ENCODE data around the gene TWF2. TPM values are rescaled to one million over a fixed set of nuclear protein-coding genes. Genes with fewer than 3 reads are reported as not detected.

TWF2 gene
- total and polyA plus RNA-seq, 9 of the 15 experiments (the other 6 are each of a cell fraction or from before 2014, with no cell fraction given), result 0.11 to 61.9 (median 29.7) TPM

DNA sequence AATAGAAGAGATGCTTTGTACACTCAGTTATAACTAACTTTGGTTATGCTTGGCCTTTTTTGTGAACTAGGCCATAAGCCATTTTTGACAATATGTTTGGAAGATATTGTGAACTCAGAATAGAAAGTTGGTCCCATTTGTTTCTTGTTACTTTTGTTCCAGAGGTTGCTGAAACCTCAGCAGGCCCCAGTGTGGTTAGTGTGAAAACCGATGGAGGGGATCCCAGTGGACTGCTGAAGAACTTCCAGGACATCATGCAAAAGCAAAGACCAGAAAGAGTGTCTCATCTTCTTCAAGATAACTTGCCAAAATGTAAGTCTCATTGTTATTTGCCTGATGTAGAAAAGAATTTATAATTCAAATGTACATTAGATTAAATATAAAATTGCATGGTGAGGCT lies 35.3 kb downstream of the TWF2 start:
- intact Hi-C loops (cut with micrococcal nuclease), result no loop called here
- ChIA-PET POLR2A (interaction anchor here (0.6 to 0.9 kb wide), 2 partner anchors 49 to 62 kb away, joined by 3 read pairs; no protein-coding TSS in a partner anchor), CTCF (ENCODE audit: low intra/inter-chr PET ratio) (interaction anchor here (0.6 kb wide), 1 partner anchor 14 kb away, joined by 3 read pairs; no protein-coding TSS in a partner anchor)
- Histone ChIP-seq H3K79me2 (ENCODE audit: control insufficient read depth, insufficient read depth, low read length) (peaks cover 8% of the 10 kb centered on the region), H3K27ac (ENCODE audit: extremely low read depth, low read depth, low read length) (no peak overlapping the region), H4K20me1 (replicated peaks; ENCODE audit: control insufficient read depth, insufficient read depth, low read length) (no peaks in the 10 kb centered on the region), H3K4me2 (ENCODE audit: insufficient read depth, low read length) (no peak overlapping the region), H3K27me3 (ENCODE audit: control insufficient read depth in 2 of 2, insufficient read depth in 2 of 2, low read length in 2 of 2) (no peaks in the 10 kb centered on the region), H2AFZ (ENCODE audit: low read depth, low read length) (no peak overlapping the region), H3K9me3 (replicated peaks; ENCODE audit: control insufficient read depth, insufficient read depth, low read depth, low read length) (no peaks in the 10 kb centered on the region), H3K4me1 (replicated peaks in 1 of 2; ENCODE audit: control insufficient read depth in 2 of 2, insufficient read depth in 2 of 2, low read length in 2 of 2) (peaks cover 5 to 7% of the 10 kb centered on the region in 2 experiments; a peak in 3 of 5 replicates), H3K9me1 (ENCODE audit: control insufficient read depth, insufficient read depth, low read length) (no peaks in the 10 kb centered on the region), H3K9ac (ENCODE audit: insufficient read depth in 1 of 2, low read depth in 2 of 2, low read length in 2 of 2) (no peak overlapping the region), H3K4me3 (no peak overlapping the region), H3K36me3 (ENCODE audit: control insufficient read depth, insufficient read depth, low read length) (peaks cover 92% of the 10 kb centered on the region)
- FAIRE-seq (no peak), DNase-seq (ENCODE audit: extremely low read depth in 1 of 4, low spot score in 3 of 4) (no peak), ATAC-seq (no peak)
- no TSS peak for BruUV-seq (replicated peaks)
- TF ChIP-seq KLF6 (CRISPR knock-in tag; IDR thresholded peaks at IDR 0.05; ENCODE audit: borderline replicate concordance) (no peak), ZNF165 (CRISPR knock-in tag; IDR thresholded peaks at IDR 0.05; ENCODE audit: borderline replicate concordance) (no peak)
- TF ChIP-seq, protein P1, sequence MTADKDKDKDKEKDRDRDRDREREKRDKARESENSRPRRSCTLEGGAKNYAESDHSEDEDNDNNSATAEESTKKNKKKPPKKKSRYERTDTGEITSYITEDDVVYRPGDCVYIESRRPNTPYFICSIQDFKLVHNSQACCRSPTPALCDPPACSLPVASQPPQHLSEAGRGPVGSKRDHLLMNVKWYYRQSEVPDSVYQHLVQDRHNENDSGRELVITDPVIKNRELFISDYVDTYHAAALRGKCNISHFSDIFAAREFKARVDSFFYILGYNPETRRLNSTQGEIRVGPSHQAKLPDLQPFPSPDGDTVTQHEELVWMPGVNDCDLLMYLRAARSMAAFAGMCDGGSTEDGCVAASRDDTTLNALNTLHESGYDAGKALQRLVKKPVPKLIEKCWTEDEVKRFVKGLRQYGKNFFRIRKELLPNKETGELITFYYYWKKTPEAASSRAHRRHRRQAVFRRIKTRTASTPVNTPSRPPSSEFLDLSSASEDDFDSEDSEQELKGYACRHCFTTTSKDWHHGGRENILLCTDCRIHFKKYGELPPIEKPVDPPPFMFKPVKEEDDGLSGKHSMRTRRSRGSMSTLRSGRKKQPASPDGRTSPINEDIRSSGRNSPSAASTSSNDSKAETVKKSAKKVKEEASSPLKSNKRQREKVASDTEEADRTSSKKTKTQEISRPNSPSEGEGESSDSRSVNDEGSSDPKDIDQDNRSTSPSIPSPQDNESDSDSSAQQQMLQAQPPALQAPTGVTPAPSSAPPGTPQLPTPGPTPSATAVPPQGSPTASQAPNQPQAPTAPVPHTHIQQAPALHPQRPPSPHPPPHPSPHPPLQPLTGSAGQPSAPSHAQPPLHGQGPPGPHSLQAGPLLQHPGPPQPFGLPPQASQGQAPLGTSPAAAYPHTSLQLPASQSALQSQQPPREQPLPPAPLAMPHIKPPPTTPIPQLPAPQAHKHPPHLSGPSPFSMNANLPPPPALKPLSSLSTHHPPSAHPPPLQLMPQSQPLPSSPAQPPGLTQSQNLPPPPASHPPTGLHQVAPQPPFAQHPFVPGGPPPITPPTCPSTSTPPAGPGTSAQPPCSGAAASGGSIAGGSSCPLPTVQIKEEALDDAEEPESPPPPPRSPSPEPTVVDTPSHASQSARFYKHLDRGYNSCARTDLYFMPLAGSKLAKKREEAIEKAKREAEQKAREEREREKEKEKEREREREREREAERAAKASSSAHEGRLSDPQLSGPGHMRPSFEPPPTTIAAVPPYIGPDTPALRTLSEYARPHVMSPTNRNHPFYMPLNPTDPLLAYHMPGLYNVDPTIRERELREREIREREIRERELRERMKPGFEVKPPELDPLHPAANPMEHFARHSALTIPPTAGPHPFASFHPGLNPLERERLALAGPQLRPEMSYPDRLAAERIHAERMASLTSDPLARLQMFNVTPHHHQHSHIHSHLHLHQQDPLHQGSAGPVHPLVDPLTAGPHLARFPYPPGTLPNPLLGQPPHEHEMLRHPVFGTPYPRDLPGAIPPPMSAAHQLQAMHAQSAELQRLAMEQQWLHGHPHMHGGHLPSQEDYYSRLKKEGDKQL (CRISPR knock-in tag; IDR thresholded peaks at IDR 0.05; ENCODE audit: borderline replicate concordance), result no peak
- WGBS (ENCODE audit: insufficient coverage, low coverage, missing lambda C conversion rate), result 83% methylated on average over 1 of the region's 1 CpG
- in situ Hi-C loops (cut with MboI), result no loop called here

Data from K562 (cell line).